Stimulated activated CD4-positive, alpha-beta T cell treated with anti-CD3 and anti-CD28 coated beads, Interleukin-4, amount 100 ng/mL, for 24 hours (primary cell): ENCODE data around the gene PPP1R7.

Experiments
- DNase-seq: peaks from one replicate; pipeline ENCODE4 v3.0.0-alpha.2; 2020

Gene PPP1R7

GRCh38 chr2:241121008-241121407, 29.3 kb upstream of the PPP1R7 start:
- DNase-seq: no peak

- DNase-seq: no peak
Measured at GRCh38 chr2:241122376-241123002, 27.8 kb upstream of the PPP1R7 start.

GRCh38 chr2:241123816-241124536, 26.3 kb upstream of the PPP1R7 start:
- peak; percentile 40 for DNase-seq

- no peak for DNase-seq
Measured at GRCh38 chr2:241125626-241126025, 24.6 kb upstream of the PPP1R7 start.

- no peak for DNase-seq
Measured at GRCh38 chr2:241126201-241126611, 24.1 kb upstream of the PPP1R7 start.

GRCh38 chr2:241126771-241127202, 23.5 kb upstream of the PPP1R7 start:
- no peak for DNase-seq

GRCh38 chr2:241128266-241128665, 22.0 kb upstream of the PPP1R7 start:
- DNase-seq: no peak

GRCh38 chr2:241129086-241129871, 21.0 kb upstream of the PPP1R7 start:
- no peak for DNase-seq

- no peak for DNase-seq
Measured at GRCh38 chr2:241130316-241130715, 20.0 kb upstream of the PPP1R7 start.

GRCh38 chr2:241131531-241131930, 18.7 kb upstream of the PPP1R7 start:
- DNase-seq: no peak

GRCh38 chr2:241132538-241133435, 17.5 kb upstream of the PPP1R7 start:
- no peak for DNase-seq

- no peak for DNase-seq
Measured at GRCh38 chr2:241133436-241133820, 16.8 kb upstream of the PPP1R7 start.

- DNase-seq: no peak
Measured at GRCh38 chr2:241134711-241135110, 15.6 kb upstream of the PPP1R7 start.

- DNase-seq: no peak
Measured at GRCh38 chr2:241135737-241136136, 14.5 kb upstream of the PPP1R7 start.

- DNase-seq: no peak
Measured at GRCh38 chr2:241136191-241136590, 14.1 kb upstream of the PPP1R7 start.

- DNase-seq: no peak
Measured at GRCh38 chr2:241136661-241137260, 13.5 kb upstream of the PPP1R7 start.

- DNase-seq: no peak
Measured at GRCh38 chr2:241137276-241138190, 12.7 kb upstream of the PPP1R7 start.

GRCh38 chr2:241138471-241138870, 11.8 kb upstream of the PPP1R7 start:
- no peak for DNase-seq

- no peak for DNase-seq
Measured at GRCh38 chr2:241139531-241140444, 10.5 kb upstream of the PPP1R7 start.

- no peak for DNase-seq
Measured at GRCh38 chr2:241140445-241140840, 9.8 kb upstream of the PPP1R7 start.
